Body of pancreas (tissue), 4 donors: ENCODE results near the gene LTB4R. TPM values are rescaled to one million over a fixed set of nuclear protein-coding genes. Genes with fewer than 3 reads are reported as not detected.

Experiments
- ATAC-seq: fragments of 150-250 bp; one replicate; pipeline ENCODE4 v1.9.1; 2016
- DNase-seq, 4 donors: peaks; one replicate each; pipeline ENCODE4 v3.0.0-alpha.2; 2019
- H3K27ac ChIP-seq, 4 donors: fragments of 200-600 bp; sonication (generic); 1 replicate in 3 of 4; 2 replicates in 1 of 4; pipeline versions ENCODE4 v1.5.1 to v1.6.1; 2016 to 2019; ENCODE audit warnings: mild to moderate bottlenecking in 1 of 4, mixed read lengths in 1 of 4, moderate library complexity in 1 of 4
- H3K27me3 ChIP-seq, 2 donors: fragments of 200-600 bp; sonication (generic); one replicate each; pipeline ENCODE4 v1.6.0; 2016; ENCODE audit warnings: mild to moderate bottlenecking in 1 of 2
- H3K36me3 ChIP-seq, 2 donors: fragments of 200-600 bp; sonication (generic); replicated peaks in 1 of 2; 2 replicates each; pipeline ENCODE4 v1.5.1; 2016; ENCODE audit warnings: low read depth in 2 of 2; ENCODE audit not compliant: insufficient read depth in 1 of 2
- H3K4me1 ChIP-seq: fragments of 200-600 bp; sonication (generic); one replicate; pipeline ENCODE4 v1.6.0; 2016
- H3K4me3 ChIP-seq, 2 donors: fragments of 200-600 bp; sonication (generic); 1 replicate in 1 of 2; 2 replicates in 1 of 2; pipeline ENCODE4 v1.5.1; 2016 to 2019
- H3K9me3 ChIP-seq, 3 donors: fragments of 200-600 bp; sonication (generic); 1 replicate in 2 of 3; 2 replicates in 1 of 3; pipeline ENCODE4 v1.5.1; 2016
- CTCF ChIP-seq, 7 experiments: fragments of 450-650 bp in 4 of 7; fragments of 200-600 bp in 3 of 7; sonication (generic) in 3 of 7; IDR thresholded peaks; one replicate each; pipeline ENCODE4 v1.5.1; 2016 to 2019; ENCODE audit warnings: antibody characterized with exemption in 7 of 7
- POLR2A ChIP-seq, 3 donors: fragments of 450-650 bp; IDR thresholded peaks; one replicate each; pipeline ENCODE4 v1.6.1; 2016; ENCODE audit warnings: antibody characterized with exemption in 3 of 3, mild to moderate bottlenecking in 2 of 3
- WGBS, 2 donors: methylation state at CpG; one replicate each; pipeline ENCODE4 v1.1.5; 2017; 5-methylcytosine and 5-hydroxymethylcytosine counted together
- intact Hi-C: fragments of 100-400 bp; cut with DNase I; formaldehyde crosslinking; loops from one replicate; pipeline ENCODE4 v1.15.1; 2023
- total RNA-seq, 2 donors: library from RNA; depleted of rRNA; stranded (reverse); fragments of >200 nt; gene quantifications; one replicate each; pipeline ENCODE4 v1.1.0, GENCODE V29; 2016

The LTB4R gene
- total RNA-seq, 2 donors from 2014 or later, result 3.6 to 9.1 TPM

- no peak for TF ChIP-seq CTCF (IDR thresholded peaks at IDR 0.05)
- intact Hi-C loops, result no loop called here
- Histone ChIP-seq H3K36me3 (no peaks in the 10 kb centered on the region), H3K27ac (no peak overlapping the region), H3K4me3 (no peak overlapping the region), H3K27me3 (no peaks in the 10 kb centered on the region), H3K9me3 (no peaks in the 10 kb centered on the region), H3K4me1 (peaks cover 26% of the 10 kb centered on the region)
- ATAC-seq (no peak), DNase-seq (no peak)
- 81 to 88% methylated on average over 5 of the region's 5 CpGs for WGBS, 2 donors
Measured at GRCh38 chr14:24363401-24363800, 52.1 kb downstream of the LTB4R start.

GRCh38 chr14:24364841-24365240, 53.5 kb downstream of the LTB4R start:
- no peaks in the 10 kb centered on the region for H3K9me3 ChIP-seq
- H3K27ac ChIP-seq, result peak overlapping the region in 1 of 4 donors; percentile 91
- no peaks in the 10 kb centered on the region for H3K36me3 ChIP-seq
- ATAC-seq (no peak), DNase-seq (no peak)
- 46 to 50% methylated on average over 1 of the region's 1 CpG for WGBS, 2 donors
- TF ChIP-seq CTCF (IDR thresholded peaks at IDR 0.05) (no peak), POLR2A (IDR thresholded peaks at IDR 0.05) (no peak)
- H3K4me3 ChIP-seq, result no peak overlapping the region
- intact Hi-C loops, result no loop called here
- H3K27me3 ChIP-seq, result no peaks in the 10 kb centered on the region
- peaks cover 28% of the 10 kb centered on the region for H3K4me1 ChIP-seq

GRCh38 chr14:24365600-24366412, 54.5 kb downstream of the LTB4R start:
- no peaks in the 10 kb centered on the region for H3K9me3 ChIP-seq
- DNase-seq, result peak; percentile 92 to 94 (median 94)
- WGBS, 2 donors, result 2 to 4% methylated on average over 28 of the region's 28 CpGs
- H3K4me3 ChIP-seq, result peak overlapping the region in 1 of 2 donors; percentile 39
- peak overlapping the region; percentile 74 to 91 (median 88) for H3K27ac ChIP-seq
- ATAC-seq, result peak; percentile 66
- peaks cover 28% of the 10 kb centered on the region for H3K4me1 ChIP-seq
- no peaks in the 10 kb centered on the region for H3K27me3 ChIP-seq
- peak; percentile 86 to 99 (median 98) for TF ChIP-seq CTCF (IDR thresholded peaks at IDR 0.05)
- TF ChIP-seq POLR2A (IDR thresholded peaks at IDR 0.05), result peak in 2 of 3 donors; percentile 38 to 45
- H3K36me3 ChIP-seq, result no peaks in the 10 kb centered on the region
- intact Hi-C loops, result no loop called here

GRCh38 chr14:24366413-24366720, 55.1 kb downstream of the LTB4R start:
- ATAC-seq, result no peak
- intact Hi-C loops, result no loop called here
- H3K27ac ChIP-seq, result peak overlapping the region; percentile 74 to 91 (median 88)
- no peaks in the 10 kb centered on the region for H3K27me3 ChIP-seq
- no peak for TF ChIP-seq POLR2A (IDR thresholded peaks at IDR 0.05)
- H3K36me3 ChIP-seq, result no peaks in the 10 kb centered on the region
- peak overlapping the region in 1 of 2 donors; percentile 39 for H3K4me3 ChIP-seq
- DNase-seq, result no peak
- H3K4me1 ChIP-seq, result peaks cover 28% of the 10 kb centered on the region
- no peaks in the 10 kb centered on the region for H3K9me3 ChIP-seq
- 0 to 1% methylated on average over 16 of the region's 16 CpGs for WGBS, 2 donors

GRCh38 chr14:24366721-24367513, 55.6 kb downstream of the LTB4R start:
- intact Hi-C loops, result no loop called here
- Histone ChIP-seq H3K4me3 (peak overlapping the region in 1 of 2 donors; percentile 39), H3K36me3 (no peaks in the 10 kb centered on the region), H3K27ac (peak overlapping the region; percentile 74 to 91 (median 88)), H3K4me1 (peaks cover 28% of the 10 kb centered on the region), H3K27me3 (no peaks in the 10 kb centered on the region), H3K9me3 (no peaks in the 10 kb centered on the region)
- TF ChIP-seq CTCF (IDR thresholded peaks at IDR 0.05), result no peak
- TF ChIP-seq POLR2A (IDR thresholded peaks at IDR 0.05), result peak; percentile 51 to 67 (median 64)
- WGBS, 2 donors, result 0 to 2% methylated on average over 22 to 40 of the region's 40 CpGs
- DNase-seq (peak; percentile 91 to 96 (median 94)), ATAC-seq (peak; percentile 79)
